CD4-positive, alpha-beta T cell treated with Interleukin-17A for 1 hour (primary cell): ENCODE results near the gene RAI14.

Experiments used
- DNase-seq: peaks from one replicate; pipeline ENCODE4 v3.0.0-alpha.2; 2020

RAI14 gene

DNA sequence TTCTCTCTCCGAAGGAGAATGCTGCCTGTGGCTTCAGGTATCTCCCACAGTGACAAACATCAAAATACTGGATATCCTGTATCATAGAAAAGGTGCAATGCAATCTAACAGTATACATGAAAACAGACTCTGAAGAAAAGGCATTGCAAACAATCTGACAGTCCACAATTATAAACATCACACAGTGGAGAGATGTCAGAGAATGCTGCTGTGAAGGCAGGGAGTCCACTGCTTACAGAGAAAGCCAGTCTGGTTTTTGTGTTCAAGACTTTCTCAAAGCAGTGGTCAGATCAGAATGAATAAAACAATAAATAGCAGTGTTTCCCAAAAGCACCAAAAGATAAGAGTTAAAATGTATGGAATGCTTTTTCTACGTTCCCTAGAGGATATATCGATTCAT lies 211.5 kb downstream of the RAI14 start:
- no peak for DNase-seq

DNA sequence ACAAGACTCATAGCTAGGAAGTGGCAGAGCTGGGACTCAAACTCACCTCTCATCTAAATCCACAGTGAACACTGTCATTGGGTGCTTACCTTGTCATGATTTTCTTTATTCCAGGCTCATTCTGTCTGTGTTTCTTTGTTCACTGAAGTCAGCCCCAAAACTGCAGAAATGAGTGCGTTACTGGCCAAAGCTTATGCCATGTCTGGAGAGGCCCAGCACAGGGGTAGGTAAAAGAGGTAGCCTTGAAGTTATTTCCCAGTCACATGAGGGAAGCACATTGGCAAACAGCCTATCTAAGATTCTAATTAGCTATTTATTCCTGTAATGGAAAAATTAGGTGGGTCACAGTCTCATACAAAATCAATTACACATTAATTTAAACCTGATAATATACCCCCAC lies 212.7 kb downstream of the RAI14 start:
- no peak for DNase-seq

DNA sequence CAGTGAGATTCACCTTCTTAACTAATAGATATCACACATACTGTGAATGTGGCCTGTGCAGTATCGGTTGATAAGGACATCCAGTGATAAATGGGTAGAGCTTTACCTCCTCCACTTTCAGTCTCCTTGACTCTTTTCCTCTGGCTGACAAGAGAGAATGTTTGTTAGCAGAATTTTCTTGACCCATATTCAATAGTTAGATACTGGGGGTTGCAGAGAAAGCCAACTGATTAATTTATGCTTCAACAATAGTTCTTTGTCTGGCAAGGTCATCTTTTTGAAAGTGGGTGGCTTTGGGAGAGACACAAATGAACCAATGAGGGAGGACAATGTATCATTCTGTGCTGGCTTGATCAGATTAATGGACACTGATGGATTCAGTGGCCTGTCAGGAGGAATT lies 213.1 kb downstream of the RAI14 start:
- DNase-seq, result no peak

DNA sequence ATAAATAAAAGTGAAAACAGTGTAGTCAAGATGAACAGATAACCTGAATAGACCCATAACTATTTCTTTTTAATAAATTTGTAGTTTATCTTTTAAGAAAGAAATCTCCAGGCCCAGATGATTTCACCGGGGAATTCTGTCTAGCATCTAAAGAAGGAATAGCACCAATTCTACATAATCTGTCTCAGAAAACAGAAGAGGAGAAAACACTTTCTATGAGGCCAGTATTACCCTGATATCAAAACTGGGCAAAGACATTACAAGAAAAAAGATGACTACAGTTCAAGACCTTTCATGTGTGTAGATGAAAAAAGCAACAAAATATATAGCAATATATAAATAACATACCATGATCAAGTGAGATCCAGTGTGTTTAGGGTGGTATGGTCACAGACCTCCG lies 214.3 kb downstream of the RAI14 start:
- no peak for DNase-seq

DNA sequence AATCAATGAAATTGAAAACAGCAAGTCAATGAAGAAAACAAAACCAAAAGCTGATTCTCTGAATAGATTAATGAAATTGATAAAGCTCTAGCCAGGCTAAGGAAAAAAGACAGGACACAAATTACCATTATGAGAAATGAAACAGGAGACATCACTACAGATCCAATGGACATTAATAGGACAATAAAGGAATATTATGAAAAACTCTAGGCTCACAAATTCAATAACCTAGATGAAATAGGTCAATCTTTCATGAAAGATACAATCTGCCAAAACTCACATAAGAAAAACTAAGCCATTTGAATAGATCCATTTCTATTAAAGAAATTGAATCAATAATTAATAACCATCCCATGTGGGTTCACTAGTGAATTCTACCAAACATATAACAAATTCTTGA lies 220.1 kb downstream of the RAI14 start:
- DNase-seq, result no peak

DNA sequence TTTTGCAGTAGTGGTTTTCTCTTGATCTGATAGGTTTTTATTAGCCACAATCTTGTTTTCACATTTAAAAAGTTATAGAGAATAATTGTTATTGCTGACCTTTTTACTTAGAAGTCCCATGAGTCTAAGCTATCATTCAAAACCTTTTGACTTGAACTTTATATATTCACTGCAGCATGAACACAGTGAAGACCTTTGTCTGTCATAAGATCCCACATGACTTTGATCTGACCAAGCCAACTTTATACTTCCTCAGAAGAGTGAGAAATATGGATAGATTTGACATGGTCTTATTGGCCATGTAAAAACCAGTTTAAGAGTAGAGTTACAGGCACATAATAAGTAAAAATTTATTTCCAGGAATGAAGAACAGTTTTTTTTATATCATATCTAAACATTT lies 225.1 kb downstream of the RAI14 start:
- no peak for DNase-seq
